Colonic mucosa (tissue), 4 donors: ENCODE data around the gene ATP5F1D. TPM values are rescaled to one million over a fixed set of nuclear protein-coding genes. Genes with fewer than 3 reads are reported as not detected.
"Not testable (repeated sequence)": the region's sequence is repeated elsewhere in the genome, so short reads cannot be mapped to it uniquely, and the experiment has no call there.

Experiments
- DNase-seq: peaks from one replicate; pipeline ENCODE4 v3.0.0-alpha.2; 2020
- H3K27ac ChIP-seq: fragments of 200-600 bp; one replicate; pipeline ENCODE4 v1.8.0; 2021
- H3K27me3 ChIP-seq: fragments of 200-600 bp; one replicate; pipeline ENCODE4 v1.8.0; 2021
- H3K36me3 ChIP-seq: fragments of 200-600 bp; one replicate; pipeline ENCODE4 v1.8.0; 2021
- H3K4me1 ChIP-seq: fragments of 200-600 bp; one replicate; pipeline ENCODE4 v1.8.0; 2021; ENCODE audit warnings: mild to moderate bottlenecking
- H3K4me3 ChIP-seq: fragments of 200-600 bp; one replicate; pipeline ENCODE4 v1.8.0; 2021
- H3K9ac ChIP-seq, 2 donors: one replicate each; pipeline ENCODE4 v1.7.0; 2013; ENCODE audit warnings: control low read depth in 2 of 2, low read depth in 2 of 2, low read length in 2 of 2
- H3K9me3 ChIP-seq: fragments of 200-600 bp; one replicate; pipeline ENCODE4 v1.8.0; 2021
- intact Hi-C: fragments of 100-400 bp; cut with DNase I; formaldehyde crosslinking; loops from one replicate; pipeline ENCODE4 v1.14.1; 2022
- total RNA-seq, 2 donors: library from RNA; stranded (reverse); fragmentation: NEBNext Ultra II Directional in 1 of 2; extraction: Animal tissue kit (Norgen Biotek cat#: 25700) in 1 of 2; gene quantifications; one replicate each; pipeline ENCODE4 v1.2.1, GENCODE V29; 2021
- TF ChIP-seq, protein P1 (sequence below): fragments of 200-600 bp; IDR thresholded peaks from one replicate; pipeline ENCODE4 v1.8.0; 2022; ENCODE audit warnings: antibody characterized with exemption, mild to moderate bottlenecking
- donor health status: healthy.
- donor health status: DM: no; HTN: no; CAD: no.
- donor health status: DM: no; HTN: no; CAD: no.

ATP5F1D gene
- total RNA-seq, 2 donors from 2014 or later: 359 to 627 TPM

GRCh38 chr19:1206864-1207450 is 34.6 kb upstream of the ATP5F1D start:
- H3K27ac ChIP-seq: peak overlapping the region; percentile 83
- peak; percentile 63 for DNase-seq
- peak overlapping the region; percentile 87 for H3K4me3 ChIP-seq
- H3K36me3 ChIP-seq: no peaks in the 10 kb centered on the region
- H3K27me3 ChIP-seq: no peaks in the 10 kb centered on the region
- intact Hi-C loops: no loop called here
- TF ChIP-seq, protein P1, sequence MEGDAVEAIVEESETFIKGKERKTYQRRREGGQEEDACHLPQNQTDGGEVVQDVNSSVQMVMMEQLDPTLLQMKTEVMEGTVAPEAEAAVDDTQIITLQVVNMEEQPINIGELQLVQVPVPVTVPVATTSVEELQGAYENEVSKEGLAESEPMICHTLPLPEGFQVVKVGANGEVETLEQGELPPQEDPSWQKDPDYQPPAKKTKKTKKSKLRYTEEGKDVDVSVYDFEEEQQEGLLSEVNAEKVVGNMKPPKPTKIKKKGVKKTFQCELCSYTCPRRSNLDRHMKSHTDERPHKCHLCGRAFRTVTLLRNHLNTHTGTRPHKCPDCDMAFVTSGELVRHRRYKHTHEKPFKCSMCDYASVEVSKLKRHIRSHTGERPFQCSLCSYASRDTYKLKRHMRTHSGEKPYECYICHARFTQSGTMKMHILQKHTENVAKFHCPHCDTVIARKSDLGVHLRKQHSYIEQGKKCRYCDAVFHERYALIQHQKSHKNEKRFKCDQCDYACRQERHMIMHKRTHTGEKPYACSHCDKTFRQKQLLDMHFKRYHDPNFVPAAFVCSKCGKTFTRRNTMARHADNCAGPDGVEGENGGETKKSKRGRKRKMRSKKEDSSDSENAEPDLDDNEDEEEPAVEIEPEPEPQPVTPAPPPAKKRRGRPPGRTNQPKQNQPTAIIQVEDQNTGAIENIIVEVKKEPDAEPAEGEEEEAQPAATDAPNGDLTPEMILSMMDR: no peak
- H3K9me3 ChIP-seq: no peaks in the 10 kb centered on the region
- peaks cover 25% of the 10 kb centered on the region for H3K4me1 ChIP-seq
- peak overlapping the region; percentile 88 to 91 for H3K9ac ChIP-seq

- Histone ChIP-seq H3K4me3 (peak overlapping the region; percentile 1), H3K4me1 (peaks cover 30% of the 10 kb centered on the region), H3K27ac (peak overlapping the region; percentile 83), H3K9ac (peak overlapping the region in 1 of 2 donors; percentile 26)
- H3K36me3 ChIP-seq, H3K27me3 ChIP-seq, H3K9me3 ChIP-seq, intact Hi-C loops: not testable (repeated sequence)
- DNase-seq: peak; percentile 90
Measured at GRCh38 chr19:1208830-1209229, 32.7 kb upstream of the ATP5F1D start.

DNA sequence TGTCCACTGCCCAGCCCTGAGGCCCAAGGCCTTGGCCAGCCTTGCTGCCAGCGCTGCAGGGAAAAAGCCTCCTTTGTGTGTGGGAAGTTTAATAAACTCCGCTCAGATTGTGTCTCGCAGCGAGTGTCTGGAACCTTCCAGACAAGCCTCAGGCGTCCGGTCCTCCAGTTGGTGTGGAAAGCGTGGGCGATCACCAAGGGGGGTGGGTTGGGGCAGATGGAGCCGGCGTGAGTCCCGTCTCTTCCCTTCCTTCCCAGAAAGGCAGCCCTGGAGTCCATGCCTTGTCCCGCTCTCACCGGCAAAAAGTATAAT is 31.4 kb upstream of the ATP5F1D start:
- no peak for DNase-seq
- Histone ChIP-seq H3K27ac (no peak overlapping the region), H3K9ac (peak overlapping the region in 1 of 2 donors; percentile 59), H3K4me3 (no peak overlapping the region), H3K9me3 (no peaks in the 10 kb centered on the region), H3K36me3 (no peaks in the 10 kb centered on the region), H3K4me1 (peaks cover 25% of the 10 kb centered on the region), H3K27me3 (no peaks in the 10 kb centered on the region)
- intact Hi-C loops: no loop called here
- TF ChIP-seq, protein P1: no peak

DNA sequence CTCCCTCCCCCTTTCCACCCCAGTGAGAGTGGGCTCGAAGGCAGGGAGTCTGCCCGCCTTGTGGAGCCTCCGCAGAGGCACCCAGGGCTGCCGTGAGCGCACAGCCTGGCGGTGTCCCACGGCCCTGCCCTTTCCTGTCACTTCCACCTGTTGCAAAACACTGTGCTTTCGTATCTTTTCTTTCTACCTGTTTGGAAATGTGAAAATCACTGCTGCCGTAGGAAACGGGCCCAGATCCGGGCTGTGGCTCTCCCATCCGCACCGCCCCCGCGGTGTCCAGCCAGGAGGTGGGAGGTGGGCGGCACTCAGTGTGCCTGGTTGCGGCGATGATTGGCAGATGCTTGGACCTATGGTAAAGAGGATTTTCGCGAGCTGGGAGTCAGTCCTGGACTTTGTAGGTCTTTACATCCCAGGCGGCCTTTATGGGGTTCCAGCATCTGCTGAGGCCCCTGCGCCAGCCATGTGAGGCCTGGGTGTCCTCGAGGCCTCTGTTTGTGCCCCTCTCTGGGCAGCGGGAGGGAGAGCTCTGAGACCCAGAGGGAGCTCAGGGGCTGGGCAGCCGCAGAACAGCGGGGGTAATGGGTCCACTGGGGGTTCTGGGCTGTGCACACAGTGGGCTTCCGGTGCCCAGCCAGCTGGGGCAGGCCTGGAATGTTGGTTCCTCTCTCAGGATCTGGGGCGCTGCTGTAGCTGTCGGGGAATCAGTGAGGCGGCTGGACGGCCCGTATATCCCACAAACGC is 29.9 kb upstream of the ATP5F1D start:
- no peaks in the 10 kb centered on the region for H3K36me3 ChIP-seq
- peaks cover 25% of the 10 kb centered on the region for H3K4me1 ChIP-seq
- no peak overlapping the region for H3K27ac ChIP-seq
- H3K9me3 ChIP-seq: no peaks in the 10 kb centered on the region
- DNase-seq: no peak
- TF ChIP-seq, protein P1: no peak
- no peaks in the 10 kb centered on the region for H3K27me3 ChIP-seq
- peak overlapping the region in 1 of 2 donors; percentile 19 for H3K9ac ChIP-seq
- intact Hi-C loops: no loop called here
- H3K4me3 ChIP-seq: no peak overlapping the region

DNA sequence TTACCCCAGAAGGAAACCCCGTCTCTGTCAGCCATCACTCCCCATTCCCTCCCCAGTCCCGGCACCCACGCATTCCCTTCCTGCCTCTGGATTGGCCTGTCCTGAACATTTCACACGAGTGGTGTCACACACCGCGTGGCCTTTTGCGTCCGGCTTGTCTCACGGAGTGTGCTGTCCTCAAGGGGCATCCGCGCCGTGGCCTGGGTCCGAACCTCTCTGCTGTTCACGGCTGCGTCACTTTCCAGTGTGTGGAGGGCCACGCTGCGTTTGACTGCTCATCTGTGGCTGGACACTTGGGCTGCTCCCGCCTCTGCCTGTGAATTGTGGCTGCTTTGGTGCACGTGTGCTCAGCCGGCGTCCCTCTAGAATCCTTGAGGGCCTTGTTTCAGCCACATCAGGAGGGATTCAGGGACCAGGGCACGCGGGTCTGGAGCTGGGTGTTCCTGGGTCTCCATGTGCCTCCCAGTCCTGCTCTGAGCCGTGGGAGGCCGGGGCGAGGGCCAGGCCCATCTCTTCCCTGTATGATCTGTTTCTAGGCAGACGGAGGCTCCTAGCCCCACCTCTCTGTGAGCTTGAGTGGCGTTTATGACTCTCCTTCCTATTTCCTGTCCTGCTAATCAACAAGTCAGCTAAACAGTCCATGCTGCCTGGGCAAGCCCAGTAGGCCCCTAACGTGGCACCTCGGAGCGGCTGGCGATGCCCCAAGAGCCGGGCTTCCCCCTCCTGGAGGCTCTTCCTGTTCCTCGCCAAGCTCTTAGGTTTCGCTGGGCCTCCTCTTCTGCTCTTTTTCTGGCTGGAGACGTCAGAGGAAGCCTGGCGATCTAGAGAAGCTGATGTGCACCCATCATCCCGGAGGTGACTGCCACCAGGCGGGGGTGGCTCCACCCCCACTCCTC is 27.9 kb upstream of the ATP5F1D start:
- H3K9ac ChIP-seq: peak overlapping the region; percentile 70 to 82
- TF ChIP-seq, protein P1: no peak
- peak overlapping the region; percentile 72 for H3K27ac ChIP-seq
- H3K9me3 ChIP-seq: no peaks in the 10 kb centered on the region
- H3K27me3 ChIP-seq: no peaks in the 10 kb centered on the region
- intact Hi-C loops: no loop called here
- H3K4me3 ChIP-seq: no peak overlapping the region
- H3K4me1 ChIP-seq: peaks cover 25% of the 10 kb centered on the region
- no peaks in the 10 kb centered on the region for H3K36me3 ChIP-seq
- peak; percentile 78 for DNase-seq
